ENCODE measurements around the gene APEX2. TPM values are rescaled to one million over a fixed set of nuclear protein-coding genes. Genes with fewer than 3 reads are reported as not detected.

The APEX2 gene
- total and polyA plus RNA-seq, 10 donors = 7.2 to 17.4 (median 13.7) TPM

GRCh38 chrX:54994099-54994498 lies 6.1 kb upstream of the APEX2 start, which contains the start of gene PFKFB1:
TSS of gene PFKFB1 (minus strand) at chrX:54994188. CDS start at chrX:54994007, 181 bp downstream.
- Histone ChIP-seq H3K4me3 (no peak within 1 kb of the TSS), H3K4me1 (peaks cover 0 to 2% (median under 1%) of the 10 kb centered on the region in 6 donors), H3K9me3 (no peaks in the 10 kb centered on the region), H3K27me3 (replicated peaks in 1 of 7) (no peaks in the 10 kb centered on the region), H3K36me3 (no peaks in the 10 kb centered on the region), H3K27ac (peak within 1 kb of the TSS in 1 of 8 donors; percentile 13)
- 78 to 100% (median 95%) methylated on average over 1 to 2 of the region's 2 CpGs for WGBS, 5 donors
- DNase-seq = no peak
- TF ChIP-seq POLR2AphosphoS5 (IDR thresholded peaks at IDR 0.05) (no peak), POLR2A (IDR thresholded peaks at IDR 0.05) (no peak), CTCF (IDR thresholded peaks at IDR 0.05 in 8 of 11, conservative IDR thresholded peaks at IDR 0.05 in 3 of 11) (no peak)
- intact Hi-C loops (cut with DNase I; ENCODE audit: low total_unique reads) = no loop called here

GRCh38 chrX:54994668-54995351 lies 5.4 kb upstream of the APEX2 start:
- no peak for DNase-seq
- H3K9me3 ChIP-seq = no peaks in the 10 kb centered on the region
- no peaks in the 10 kb centered on the region for H3K27me3 ChIP-seq (replicated peaks in 1 of 7)
- H3K4me3 ChIP-seq = no peak overlapping the region
- intact Hi-C loops (cut with DNase I; ENCODE audit: low total_unique reads) = no loop called here
- H3K4me1 ChIP-seq = peaks cover 0 to 8% (median 2%) of the 10 kb centered on the region in 6 donors
- 58 to 76% (median 71%) methylated on average over 4 to 6 of the region's 6 CpGs for WGBS, 5 donors
- H3K36me3 ChIP-seq = no peaks in the 10 kb centered on the region
- peak overlapping the region in 1 of 8 donors; percentile 13 for H3K27ac ChIP-seq
- no peak for TF ChIP-seq POLR2AphosphoS5 (IDR thresholded peaks at IDR 0.05)
- TF ChIP-seq POLR2A (IDR thresholded peaks at IDR 0.05) = no peak
- TF ChIP-seq CTCF (IDR thresholded peaks at IDR 0.05 in 8 of 11, conservative IDR thresholded peaks at IDR 0.05 in 3 of 11) = no peak

GRCh38 chrX:54995621-54996020 lies 4.5 kb upstream of the APEX2 start:
- H3K4me3 ChIP-seq = no peak overlapping the region
- H3K4me1 ChIP-seq = peaks cover 0 to 8% (median 3%) of the 10 kb centered on the region in 6 donors
- H3K36me3 ChIP-seq = no peaks in the 10 kb centered on the region
- H3K27me3 ChIP-seq (replicated peaks in 1 of 7) = no peaks in the 10 kb centered on the region
- H3K27ac ChIP-seq = peak overlapping the region in 2 of 8 donors; percentile 11 to 38
- no peak for DNase-seq
- TF ChIP-seq CTCF (IDR thresholded peaks at IDR 0.05 in 8 of 11, conservative IDR thresholded peaks at IDR 0.05 in 3 of 11) (no peak), POLR2AphosphoS5 (IDR thresholded peaks at IDR 0.05) (no peak), POLR2A (IDR thresholded peaks at IDR 0.05) (no peak)
- intact Hi-C loops (cut with DNase I; ENCODE audit: low total_unique reads) = no loop called here
- no peaks in the 10 kb centered on the region for H3K9me3 ChIP-seq

- intact Hi-C loops (cut with DNase I; ENCODE audit: low total_unique reads) = no loop called here
Observed at GRCh38 chrX:55004231-55004630, 4.1 kb downstream of the APEX2 start.

More at GRCh38 chrX:55004231-55004630, 4.1 kb downstream of the APEX2 start:
- H3K27me3 ChIP-seq (replicated peaks in 1 of 7) = no peaks in the 10 kb centered on the region
- WGBS, 5 donors = 83 to 100% (median 88%) methylated on average over 1 of the region's 1 CpG
- H3K9me3 ChIP-seq = no peaks in the 10 kb centered on the region
- H3K4me3 ChIP-seq = no peak overlapping the region
- H3K36me3 ChIP-seq = peaks cover 0 to 61% (median 22%) of the 10 kb centered on the region in 6 donors
- H3K4me1 ChIP-seq = peaks cover 0 to 26% (median 11%) of the 10 kb centered on the region in 6 donors
- no peak overlapping the region for H3K27ac ChIP-seq
- TF ChIP-seq POLR2A (IDR thresholded peaks at IDR 0.05) = no peak
- TF ChIP-seq CTCF (IDR thresholded peaks at IDR 0.05 in 8 of 11, conservative IDR thresholded peaks at IDR 0.05 in 3 of 11) = no peak
- no peak for TF ChIP-seq POLR2AphosphoS5 (IDR thresholded peaks at IDR 0.05)
- DNase-seq = no peak
